Activated CD8-positive, alpha-beta T cell treated with anti-CD3 and anti-CD28 coated beads for 36 hours (primary cell): Measurements from ENCODE around the gene SVOPL. TPM values are rescaled to one million over a fixed set of nuclear protein-coding genes. Genes with fewer than 3 reads are reported as not detected.

ENCODE experiments used
- ATAC-seq: fragments of 200-7000 bp; cut with Tn5 transposase; one replicate; pipeline ENCODE4 v1.10.0; 2021; ENCODE audit warnings: mild to moderate bottlenecking, moderate library complexity
- CTCF ChIA-PET: fragments of 350-600 bp; sonication (Branson Sonifier 250); formaldehyde crosslinking; loops from one replicate; lab custom pipeline; 2021; ENCODE audit warnings: antibody characterized with exemption; lab: Charles Lee
- POLR2A ChIA-PET: fragments of 350-600 bp; sonication (Branson Sonifier 250); formaldehyde crosslinking; loops from one replicate; lab custom pipeline; 2021; ENCODE audit warnings: antibody characterized with exemption; lab: Charles Lee
- DNase-seq: peaks from one replicate; pipeline ENCODE4 v3.0.0-alpha.2; 2020
- H3K27ac Mint-ChIP-seq: one replicate; pipeline ENCODE4 v1.8.0; 2021; ENCODE audit warnings: mild to moderate bottlenecking, mixed read lengths
- H3K27me3 Mint-ChIP-seq: one replicate; pipeline ENCODE4 v1.8.0; 2021; ENCODE audit warnings: mixed read lengths
- H3K36me3 Mint-ChIP-seq: one replicate; pipeline ENCODE4 v1.8.0; 2021; ENCODE audit warnings: low read depth, mixed read lengths
- H3K4me1 Mint-ChIP-seq: one replicate; pipeline ENCODE4 v1.8.0; 2021; ENCODE audit warnings: low read depth, mixed read lengths
- H3K4me3 Mint-ChIP-seq: one replicate; pipeline ENCODE4 v1.8.0; 2021; ENCODE audit warnings: mild to moderate bottlenecking, moderate library complexity, mixed read lengths
- H3K9me3 Mint-ChIP-seq: one replicate; pipeline ENCODE4 v1.8.0; 2021; ENCODE audit warnings: mixed read lengths
- CTCF ChIP-seq: fragments of 200-600 bp; IDR thresholded peaks from one replicate; pipeline ENCODE4 v1.8.0; 2022; ENCODE audit warnings: antibody characterized with exemption, mild to moderate bottlenecking
- intact Hi-C: fragments of 100-400 bp; cut with micrococcal nuclease; formaldehyde crosslinking; loops from one replicate; pipeline ENCODE4 v1.10.0; 2022
- total RNA-seq, 2 experiments: library from RNA; stranded (reverse); gene quantifications; one replicate each; pipeline ENCODE4 v1.2.3, GENCODE V29; 2021

SVOPL gene
- total RNA-seq, 2 experiments from 2014 or later = 0.78 TPM; not detected in 1

GRCh38 chr7:138585283-138585993 is 115.7 kb downstream of the SVOPL start:
- Mint-ChIP-seq H3K9me3 (no peaks in the 10 kb centered on the region), H3K36me3 (peaks cover 36% of the 10 kb centered on the region), H3K4me3 (no peak overlapping the region), H3K4me1 (no peaks in the 10 kb centered on the region), H3K27ac (no peak overlapping the region), H3K27me3 (no peaks in the 10 kb centered on the region)
- CTCF ChIA-PET = no interaction called here
- TF ChIP-seq CTCF = no peak
- ATAC-seq (no peak), DNase-seq (no peak)
- POLR2A ChIA-PET = no interaction called here
- intact Hi-C loops = no loop called here

- no peak overlapping the region for H3K4me3 Mint-ChIP-seq
- intact Hi-C loops = no loop called here
- ChIA-PET CTCF (no interaction called here), POLR2A (no interaction called here)
- no peaks in the 10 kb centered on the region for H3K27me3 Mint-ChIP-seq
- ATAC-seq = no peak
- no peaks in the 10 kb centered on the region for H3K4me1 Mint-ChIP-seq
- DNase-seq = no peak
- no peak for TF ChIP-seq CTCF
- H3K36me3 Mint-ChIP-seq = peaks cover 39% of the 10 kb centered on the region
- H3K9me3 Mint-ChIP-seq = no peaks in the 10 kb centered on the region
- no peak overlapping the region for H3K27ac Mint-ChIP-seq
Observed at GRCh38 chr7:138584696-138585095, 116.5 kb downstream of the SVOPL start.

- ChIA-PET POLR2A (no interaction called here), CTCF (no interaction called here)
- ATAC-seq (no peak), DNase-seq (no peak)
- TF ChIP-seq CTCF = no peak
- intact Hi-C loops = no loop called here
- Mint-ChIP-seq H3K27ac (no peak overlapping the region), H3K4me1 (no peaks in the 10 kb centered on the region), H3K36me3 (peaks cover 43% of the 10 kb centered on the region), H3K9me3 (no peaks in the 10 kb centered on the region), H3K27me3 (no peaks in the 10 kb centered on the region), H3K4me3 (no peak overlapping the region)
Observed at GRCh38 chr7:138584283-138584682, 116.9 kb downstream of the SVOPL start.

- no peaks in the 10 kb centered on the region for H3K27me3 Mint-ChIP-seq
- no peak overlapping the region for H3K4me3 Mint-ChIP-seq
- no peak for TF ChIP-seq CTCF
- no peak overlapping the region for H3K27ac Mint-ChIP-seq
- no peaks in the 10 kb centered on the region for H3K9me3 Mint-ChIP-seq
- POLR2A ChIA-PET = no interaction called here
- peaks cover 45% of the 10 kb centered on the region for H3K36me3 Mint-ChIP-seq
- CTCF ChIA-PET = no interaction called here
- intact Hi-C loops = no loop called here
- no peak for ATAC-seq
- no peak for DNase-seq
- no peaks in the 10 kb centered on the region for H3K4me1 Mint-ChIP-seq
Observed at GRCh38 chr7:138581065-138581464, 120.1 kb downstream of the SVOPL start.

- no peak overlapping the region for H3K4me3 Mint-ChIP-seq
- ChIA-PET CTCF (no interaction called here), POLR2A (no interaction called here)
- no peak for TF ChIP-seq CTCF
- no peaks in the 10 kb centered on the region for H3K27me3 Mint-ChIP-seq
- H3K9me3 Mint-ChIP-seq = no peaks in the 10 kb centered on the region
- no peak for ATAC-seq
- DNase-seq = no peak
- H3K36me3 Mint-ChIP-seq = peaks cover 39% of the 10 kb centered on the region
- H3K27ac Mint-ChIP-seq = no peak overlapping the region
- intact Hi-C loops = no loop called here
- no peaks in the 10 kb centered on the region for H3K4me1 Mint-ChIP-seq
Observed at GRCh38 chr7:138579671-138580070, 121.5 kb downstream of the SVOPL start.
